ENCODE measurements around the gene FUT6.

DNA sequence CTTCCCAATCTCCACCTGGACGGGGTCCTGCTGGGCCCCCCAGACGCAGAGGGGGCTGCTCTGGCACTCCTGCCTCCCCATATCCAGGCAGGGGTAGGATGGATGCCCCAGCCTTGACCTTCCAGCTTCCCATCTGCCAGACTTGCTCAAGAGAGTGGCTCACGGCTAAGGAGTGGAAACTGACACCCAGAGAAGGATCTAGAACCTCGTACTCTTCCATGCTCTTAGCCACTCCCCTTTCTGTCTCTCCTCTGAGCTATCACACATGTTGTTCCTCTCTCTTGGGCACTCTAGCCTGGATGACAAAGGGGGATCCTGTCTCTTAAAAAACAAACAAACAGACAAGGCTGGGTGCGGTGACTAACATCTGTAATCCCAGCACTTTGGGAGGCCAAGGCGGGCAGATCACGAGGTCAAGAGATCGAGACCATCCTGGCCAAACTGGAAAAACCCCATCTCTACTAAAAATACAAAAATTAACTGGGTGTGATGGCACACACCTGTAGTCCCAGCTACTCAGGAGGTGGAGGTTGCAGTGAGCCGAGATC is 43.0 kb upstream of the FUT6 start:
- TF ChIP-seq CTCF (IDR thresholded peaks at IDR 0.05; ENCODE audit: low read depth, low read length) (no peak), EZH2phosphoT487 (IDR thresholded peaks at IDR 0.05; ENCODE audit: low read depth) (no peak)
